Esophagus mucosa (tissue), 1 donor: ENCODE results near the gene RDM1. TPM values are rescaled to one million over a fixed set of nuclear protein-coding genes. Genes with fewer than 3 reads are reported as not detected.
"Not testable (repeated sequence)": the region's sequence is repeated elsewhere in the genome, so short reads cannot be mapped to it uniquely, and the experiment has no call there.

Experiments
- ATAC-seq: fragments of 200-7000 bp; cut with Tn5 transposase; one replicate; pipeline ENCODE4 v1.9.1; 2020
- total RNA-seq: library from RNA; stranded (reverse); gene quantifications from one replicate; pipeline ENCODE4 v1.2.4, GENCODE V29; 2023
- donor health status: DM: yes; HTN: yes; CAD: no.

Gene RDM1
- total RNA-seq = 1.1 TPM

DNA sequence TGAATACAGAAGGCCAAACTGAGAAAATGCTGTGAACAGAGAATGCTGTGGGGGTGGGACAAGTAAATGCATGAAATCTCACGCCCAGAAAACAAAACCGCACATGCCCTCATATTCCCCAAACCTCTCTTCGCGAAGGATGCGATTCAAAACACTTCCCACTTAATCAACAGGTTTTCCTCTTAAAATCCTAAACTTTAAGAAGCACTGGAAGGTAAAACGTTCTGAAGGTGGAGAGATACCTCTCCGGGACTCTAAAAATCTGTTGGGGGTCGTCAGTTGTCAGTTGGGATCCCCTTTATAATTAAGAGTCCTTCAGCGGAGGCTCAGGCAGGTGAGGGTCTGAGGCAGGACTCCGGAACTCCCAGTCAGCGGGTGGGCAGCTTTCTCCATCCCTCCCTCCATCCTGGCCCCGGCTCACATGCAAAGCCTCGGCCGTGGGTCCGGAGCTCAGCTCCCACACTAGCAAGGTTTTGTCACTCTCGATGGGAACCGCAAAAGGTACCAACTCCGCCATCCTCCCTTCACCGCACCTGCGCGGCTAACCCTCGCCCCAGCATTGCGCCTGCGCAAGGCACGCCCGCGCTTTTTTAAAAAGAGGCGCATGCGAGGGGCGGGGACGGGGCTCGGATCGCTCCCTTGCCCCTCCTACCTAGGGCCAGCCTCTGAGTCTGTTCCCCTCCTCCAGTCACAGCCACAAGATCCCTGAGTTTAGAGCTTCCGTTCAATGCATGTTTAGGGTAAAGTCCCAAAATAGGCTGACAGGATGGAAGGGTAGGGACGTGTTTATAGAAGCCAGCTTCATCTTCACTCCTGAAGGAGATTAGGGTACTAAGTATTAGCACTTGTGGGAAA, at the start of gene RDM1:
Gene RDM1, minus strand, starts transcription at position 563 of the 855 bp plus-strand sequence. Its CDS starts 46 bp downstream, at position 517.
- ATAC-seq = peak; percentile 84

DNA sequence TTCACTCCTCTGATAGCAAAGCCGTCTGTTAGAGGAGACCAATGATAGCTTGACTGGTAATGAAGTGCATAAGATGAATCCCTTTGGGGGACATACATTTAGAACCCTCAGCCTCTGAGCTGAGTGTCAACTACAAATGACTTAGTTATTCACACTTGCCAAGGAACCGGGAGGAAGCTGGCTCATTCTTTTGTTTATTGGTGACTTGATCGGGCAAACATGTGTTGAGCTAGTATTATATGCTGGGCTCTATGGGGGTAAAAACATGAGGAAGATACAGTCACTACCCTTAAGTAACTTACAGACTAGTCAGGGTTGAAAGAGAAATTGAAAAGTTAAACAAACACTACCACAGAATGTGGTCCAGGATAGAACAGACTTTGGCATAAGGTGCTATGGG, 47.8 kb upstream of the RDM1 start:
- ATAC-seq = no peak

DNA sequence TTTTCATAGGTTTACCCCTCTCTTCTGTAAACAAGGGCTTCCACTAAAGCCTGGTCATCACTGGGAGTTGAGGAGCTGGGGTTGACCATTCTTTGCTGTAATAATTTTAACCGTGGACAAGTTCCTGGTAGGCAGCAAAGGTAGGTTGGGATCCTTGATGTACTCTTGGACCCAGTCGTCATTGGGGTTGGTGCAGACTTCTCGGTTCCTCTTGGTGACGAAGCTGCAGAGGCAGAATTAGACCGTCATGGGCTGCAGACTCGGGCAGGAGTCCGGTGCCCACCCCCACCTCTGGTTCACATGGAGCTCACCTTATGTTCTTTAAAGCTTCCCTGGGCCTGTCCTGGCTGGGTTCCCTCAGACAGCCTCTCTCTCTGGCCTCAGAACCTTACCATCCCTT, 46.9 kb upstream of the RDM1 start:
- no peak for ATAC-seq

- ATAC-seq = peak; percentile 21
Observed at GRCh38 chr17:35973333-35974260, 43.0 kb upstream of the RDM1 start.

DNA sequence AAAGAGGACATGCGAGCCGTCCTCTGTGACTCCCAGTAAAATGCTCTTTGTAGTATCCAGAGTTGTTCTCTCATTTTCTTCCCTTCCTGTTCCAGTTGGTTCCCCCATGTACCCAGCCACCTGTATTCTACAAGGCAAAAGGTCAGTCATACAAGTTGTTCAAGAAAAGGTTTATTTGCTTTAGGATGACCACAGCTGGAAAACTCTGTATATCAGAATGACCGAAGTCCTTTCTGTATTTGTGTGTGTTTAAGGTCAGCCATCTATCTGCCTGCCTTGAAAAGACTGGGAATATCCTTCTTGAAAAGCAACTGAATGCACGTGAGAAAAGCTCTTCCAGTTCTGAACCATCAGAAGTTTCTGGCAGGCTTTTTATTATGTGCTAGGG, 42.4 kb upstream of the RDM1 start:
- ATAC-seq = no peak

DNA sequence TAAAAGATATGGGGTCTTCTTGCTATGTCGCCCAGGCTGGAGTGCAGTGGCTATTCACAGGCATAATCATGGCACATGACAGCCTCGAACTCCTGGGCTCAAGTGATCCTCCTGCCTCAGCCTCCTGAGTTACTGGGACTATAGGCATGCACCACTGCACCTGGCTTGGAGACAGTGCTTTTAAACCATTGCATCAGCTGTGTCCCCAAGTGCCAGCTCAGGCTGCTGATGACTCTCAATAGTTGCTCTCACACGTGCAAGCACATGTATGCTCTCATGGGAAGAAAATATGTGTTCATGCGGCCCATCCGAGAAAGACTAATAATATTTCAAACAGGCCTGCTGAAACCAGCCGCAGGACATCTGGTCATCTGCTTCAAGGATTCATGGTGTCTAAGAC, 42.0 kb upstream of the RDM1 start:
- no peak for ATAC-seq

- ATAC-seq = no peak
Observed at GRCh38 chr17:35972066-35972465, 41.5 kb upstream of the RDM1 start.

DNA sequence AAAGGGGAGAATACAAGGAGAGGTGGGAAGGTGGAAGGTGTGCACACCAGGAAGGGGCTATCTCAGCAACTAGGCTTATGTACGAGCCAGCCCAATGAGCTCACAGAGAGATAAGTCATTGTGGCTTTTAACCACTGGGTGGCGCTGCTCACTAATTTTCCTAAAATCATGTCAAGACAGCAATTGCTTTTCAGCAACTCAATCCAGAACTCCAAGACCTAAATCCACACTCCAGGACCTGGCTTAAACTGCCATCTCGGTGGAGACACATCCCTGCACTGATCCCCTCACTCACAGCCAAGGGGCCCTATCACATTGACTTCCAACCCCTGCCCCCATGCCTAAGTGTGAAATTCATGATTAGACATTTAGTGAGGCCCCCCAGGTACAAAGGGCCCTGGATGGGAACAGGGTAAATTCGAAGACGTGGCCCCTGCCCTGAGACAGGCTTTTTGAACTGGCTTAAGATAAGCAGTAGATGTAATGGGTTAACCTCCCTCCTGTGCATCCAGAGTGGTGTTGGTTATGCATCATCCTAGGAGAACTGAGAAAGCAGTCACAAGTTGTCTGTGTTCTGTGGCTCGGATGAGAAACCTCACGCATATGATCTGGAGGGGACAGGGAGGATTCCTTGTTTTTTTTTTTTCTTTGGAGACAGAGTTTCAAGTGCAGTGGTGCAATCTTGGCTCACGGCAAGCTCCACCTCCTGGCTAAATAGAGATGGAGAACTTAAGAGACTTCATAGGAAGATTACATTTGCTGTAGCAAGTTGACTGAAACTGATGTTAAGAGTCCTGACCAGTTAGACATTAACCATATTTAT, 39.2 kb upstream of the RDM1 start:
- peak; percentile 68 for ATAC-seq

GRCh38 chr17:35968520-35969054, 38.0 kb upstream of the RDM1 start:
- ATAC-seq = no peak

- no peak for ATAC-seq
Observed at GRCh38 chr17:35965272-35965671, 34.7 kb upstream of the RDM1 start.

DNA sequence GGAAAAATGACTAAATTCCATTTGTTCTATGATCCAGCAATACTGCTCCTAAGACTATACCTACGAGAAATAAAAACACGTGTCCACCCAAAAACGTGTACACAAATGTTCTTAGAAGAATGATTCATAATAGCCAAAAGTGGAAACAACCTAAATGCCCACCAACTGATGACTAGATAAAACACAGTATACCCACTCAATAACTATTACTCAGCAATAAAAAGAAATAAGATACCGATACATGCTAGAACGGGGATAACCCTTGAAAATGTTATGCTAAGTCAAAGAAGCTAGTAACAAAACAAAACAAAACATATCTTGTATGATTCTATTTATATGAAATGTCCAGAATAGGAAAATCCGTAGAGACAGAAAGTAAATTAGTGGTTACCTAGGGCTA, 33.1 kb upstream of the RDM1 start:
- ATAC-seq = no peak

GRCh38 chr17:35953720-35954119, 23.1 kb upstream of the RDM1 start:
- ATAC-seq = no peak

GRCh38 chr17:35949401-35949800, 18.8 kb upstream of the RDM1 start:
- ATAC-seq = no peak

GRCh38 chr17:35948092-35948491, 17.5 kb upstream of the RDM1 start:
- ATAC-seq = no peak

DNA sequence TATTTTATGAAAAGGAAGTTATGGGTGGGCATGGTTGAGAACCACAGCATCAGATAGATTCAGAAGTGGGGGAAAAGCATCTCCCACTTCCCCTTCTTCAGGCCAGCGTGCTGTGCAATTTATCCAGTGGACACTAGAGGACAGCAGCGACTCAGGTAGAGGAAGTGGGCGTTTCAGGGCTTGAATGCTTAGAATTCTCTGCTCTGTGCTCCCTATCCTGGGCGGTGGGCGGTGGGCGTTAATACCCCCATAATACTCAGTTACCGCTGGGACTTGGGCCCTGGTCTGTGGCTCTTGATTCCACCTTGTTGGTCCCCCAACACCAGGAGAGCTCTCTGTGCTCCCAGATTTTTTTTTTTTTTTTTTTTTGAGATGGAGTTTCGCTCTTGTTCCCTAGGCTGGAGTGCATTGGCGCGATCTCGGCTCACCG, 16.6 kb upstream of the RDM1 start:
- peak; percentile 55 for ATAC-seq

GRCh38 chr17:35944151-35944550, 13.6 kb upstream of the RDM1 start:
- no peak for ATAC-seq

GRCh38 chr17:35943537-35943936, 13.0 kb upstream of the RDM1 start, which contains the start of gene LYZL6:
Gene LYZL6, minus strand, starts transcription at chr17:35943713. Its CDS starts 4,357 bp downstream, at chr17:35939356.
- no peak for ATAC-seq

- ATAC-seq = no peak
Observed at GRCh38 chr17:35942588-35943186, 12.1 kb upstream of the RDM1 start.

GRCh38 chr17:35938492-35938891, 7.9 kb upstream of the RDM1 start:
- ATAC-seq = not testable (repeated sequence)

DNA sequence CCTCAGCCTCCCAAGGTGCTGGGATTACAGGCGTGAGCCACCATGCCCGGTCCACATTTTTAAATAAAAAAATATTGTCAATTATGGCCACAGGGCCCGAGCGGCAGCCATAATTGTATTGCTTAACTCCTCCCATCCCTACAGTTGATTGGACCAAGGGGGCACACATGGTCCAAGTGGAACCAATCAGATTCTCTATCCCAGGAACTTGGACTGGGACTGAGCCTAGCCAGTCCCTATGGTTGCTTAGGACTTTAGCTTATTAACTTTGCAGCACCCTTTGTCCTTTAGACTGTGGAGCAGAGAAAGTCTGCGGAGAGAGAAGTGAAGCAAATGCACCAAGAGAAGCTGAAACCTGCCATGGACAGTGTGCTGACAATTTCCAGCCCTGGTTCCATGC, 5.5 kb upstream of the RDM1 start:
- no peak for ATAC-seq

GRCh38 chr17:35934760-35935159, 4.2 kb upstream of the RDM1 start:
- no peak for ATAC-seq

DNA sequence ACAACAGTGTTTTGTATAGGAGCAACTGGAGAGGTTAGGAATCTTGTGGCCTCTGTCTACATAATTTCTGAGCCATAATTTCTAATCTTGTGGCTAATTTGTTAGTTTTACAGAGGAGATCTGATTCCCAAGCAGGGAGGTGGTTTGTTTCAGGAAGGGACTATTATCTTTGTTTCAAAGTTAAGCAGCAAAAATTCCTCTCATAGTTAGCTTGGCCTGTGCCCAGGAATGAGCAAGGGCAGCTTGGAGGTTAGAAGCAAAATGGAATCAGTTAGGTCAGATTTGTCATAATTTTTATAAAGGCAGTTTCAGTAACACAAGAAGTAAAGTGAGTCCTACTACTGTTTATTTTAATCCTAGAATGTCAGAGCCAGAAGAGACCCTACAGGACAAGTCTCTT, 2.0 kb upstream of the RDM1 start:
- ATAC-seq = no peak
